Measurements from ENCODE around the gene ECPAS. TPM values are rescaled to one million over a fixed set of nuclear protein-coding genes. Genes with fewer than 3 reads are reported as not detected.

ECPAS gene
- 76.4 and 120 TPM in 2 replicates for total RNA-seq

GRCh38 chr9:111483858-111484571 is at the start of gene ECPAS:
ECPAS (minus strand) TSS chr9:111484383; CDS start chr9:111472918, 11,465 bp downstream.

GRCh38 chr9:111525056-111525977 is 41.1 kb upstream of the ECPAS start, which contains the start of gene ZNF483:
ZNF483 (plus strand) TSS chr9:111525179; CDS start chr9:111527396, 2,217 bp downstream.

GRCh38 chr9:111330124-111330523 is 154.1 kb downstream of the ECPAS start, which contains the start of gene OR2K2:
OR2K2 (minus strand) TSS chr9:111330224; CDS start chr9:111328433, 1,791 bp downstream.

Other genes with a start within 250 kb of the ECPAS start
- gene OR2K2, start 154.2 kb downstream of the ECPAS start, total RNA-seq = not detected in 2 replicates
- 0.81 and 2.1 TPM in 2 replicates for gene ZNF483, start 40.8 kb upstream of the ECPAS start, total RNA-seq
- gene PTGR1, start 115.3 kb upstream of the ECPAS start, total RNA-seq = 15.9 and 31.4 TPM in 2 replicates
- gene DNAJC25, start 147.0 kb upstream of the ECPAS start, total RNA-seq = 2.1 and 3.4 TPM in 2 replicates
- gene GNG10, start 177.2 kb upstream of the ECPAS start, total RNA-seq = 33.3 and 50.2 TPM in 2 replicates

Measured in bladder microvascular endothelial cell (primary cell).